ENCODE data around the gene KHDRBS1. TPM values are rescaled to one million over a fixed set of nuclear protein-coding genes. Genes with fewer than 3 reads are reported as not detected.
A peak's percentile ranks its signal among the peaks of the same experiment; 100 is the strongest.

Gene KHDRBS1
- total and polyA plus RNA-seq, 9 of the 15 experiments (the other 6 are each of a cell fraction or from before 2014, with no cell fraction given): 48.4 to 257 (median 114) TPM

- TF ChIP-seq SFPQ (IDR thresholded peaks at IDR 0.05; ENCODE audit: low read depth, low read length) (no peak), MXD1 (CRISPR knock-in tag; IDR thresholded peaks at IDR 0.05; ENCODE audit: borderline replicate concordance, poor library complexity, severe bottlenecking) (no peak), ZFP36 (IDR thresholded peaks at IDR 0.05; ENCODE audit: low read depth, low read length, partially characterized antibody) (no peak), SMARCA5 (IDR thresholded peaks at IDR 0.05) (no peak), MECOM (CRISPR knock-in tag; IDR thresholded peaks at IDR 0.05) (no peak), ZNF444 (CRISPR knock-in tag; IDR thresholded peaks at IDR 0.05) (no peak), ZNF79 (CRISPR knock-in tag; IDR thresholded peaks at IDR 0.05; ENCODE audit: low read depth) (no peak), ADNP (tag; IDR thresholded peaks at IDR 0.05) (no peak), POLR3G (IDR thresholded peaks at IDR 0.05; ENCODE audit: extremely low read depth, insufficient read length, insufficient replicate concordance) (no peak), MAZ (CRISPR knock-in tag; conservative IDR thresholded peaks at IDR 0.05 in 1 of 2, IDR thresholded peaks at IDR 0.05 in 1 of 2) (peak; percentile 76 to 93), ZNF134 (CRISPR knock-in tag; conservative IDR thresholded peaks at IDR 0.05) (no peak), BRF1 (IDR thresholded peaks at IDR 0.05; ENCODE audit: borderline replicate concordance, extremely low read depth, insufficient read length) (no peak), ZNF717 (CRISPR knock-in tag; IDR thresholded peaks at IDR 0.05) (no peak), PCBP1 (IDR thresholded peaks at IDR 0.05; ENCODE audit: low read depth, low read length, poor library complexity, severe bottlenecking) (no peak), ZNF584 (CRISPR knock-in tag; IDR thresholded peaks at IDR 0.05; ENCODE audit: low read depth) (no peak), U2AF2 (optimal IDR thresholded peaks at IDR 0.05; ENCODE audit: low read depth, low read length) (no peak), RBFOX2 (IDR thresholded peaks at IDR 0.05; ENCODE audit: low read depth, low read length) (peak; percentile 97), CBX5 (IDR thresholded peaks at IDR 0.05; ENCODE audit: borderline replicate concordance, low read depth) (no peak), NCOA1 (IDR thresholded peaks at IDR 0.05; ENCODE audit: low read depth) (no peak), MTA3 (IDR thresholded peaks at IDR 0.05; ENCODE audit: borderline replicate concordance) (peak; percentile 99), SMAD2 (IDR thresholded peaks at IDR 0.05; ENCODE audit: low read depth, low read length) (no peak), FOS (IDR thresholded peaks at IDR 0.05; ENCODE audit: extremely low read depth, insufficient read length) (no peak), FOSL1 (tag; conservative IDR thresholded peaks at IDR 0.05) (no peak), PPARD (CRISPR knock-in tag; IDR thresholded peaks at IDR 0.05) (no peak), MYNN (IDR thresholded peaks at IDR 0.05) (peak; percentile 9; the same call in 1 of the 2 replicates), MYNN (CRISPR knock-in tag; IDR thresholded peaks at IDR 0.05) (no peak), SUPT5H (IDR thresholded peaks at IDR 0.05) (peak; percentile 98), SETDB1 (IDR thresholded peaks at IDR 0.05; ENCODE audit: low read length) (no peak), ZNF232 (CRISPR knock-in tag; IDR thresholded peaks at IDR 0.05) (no peak), ZNF589 (CRISPR knock-in tag; IDR thresholded peaks at IDR 0.05; ENCODE audit: low read depth) (no peak), MTA2 (IDR thresholded peaks at IDR 0.05; ENCODE audit: low read depth) (no peak)
Measured at GRCh38 chr1:32072622-32073298, 59.1 kb downstream of the KHDRBS1 start, which contains the start of gene TMEM39B (continued).

All from K562 (cell line).